PC-9 (cell line): ENCODE results near the gene SYNE1. TPM values are rescaled to one million over a fixed set of nuclear protein-coding genes. Genes with fewer than 3 reads are reported as not detected.

Experiments used
- BruUV-seq: library from RNA; stranded (reverse); fragments of 400-500 nt; replicated peaks from 2 replicates; lab custom pipeline; 2021; lab: Mats Ljungman, UMichigan
- CTCF ChIA-PET: fragments of 300-600 bp; sonication (Branson Sonifier 250); formaldehyde crosslinking; loops from one replicate; lab custom pipeline; 2022; ENCODE audit warnings: antibody characterized with exemption; lab: Charles Lee
- POLR2A ChIA-PET: fragments of 300-600 bp; sonication (Branson Sonifier 250); formaldehyde crosslinking; loops from one replicate; lab custom pipeline; 2022; ENCODE audit warnings: antibody characterized with exemption; ENCODE audit not compliant: unreplicated experiment; lab: Charles Lee
- DNase-seq, 2 experiments: peaks; one replicate each; pipeline versions ENCODE4 v3.0.0 to v3.0.0-alpha.2; 2015 to 2022; ENCODE audit warnings: mixed read lengths in 1 of 2
- H2AFZ ChIP-seq: fragments of 200-600 bp; sonication (generic); 2 replicates; pipeline ENCODE4 v1.8.1; 2017; ENCODE audit warnings: antibody characterized with exemption
- H3F3A ChIP-seq: fragments of 200-600 bp; sonication (generic); 2 replicates; pipeline ENCODE4 v1.8.1; 2017; ENCODE audit warnings: antibody characterized with exemption, mild to moderate bottlenecking, low read depth; ENCODE audit not compliant: insufficient read depth
- H3K27ac ChIP-seq: fragments of 200-600 bp; sonication (generic); 2 replicates; pipeline ENCODE4 v1.6.1; 2016; ENCODE audit warnings: mixed run types
- H3K27me3 ChIP-seq: fragments of 200-600 bp; sonication (generic); 2 replicates; pipeline ENCODE4 v1.6.1; 2016; ENCODE audit warnings: low read depth, mixed run types; ENCODE audit not compliant: insufficient read depth
- H3K36me3 ChIP-seq: fragments of 200-600 bp; sonication (generic); 2 replicates; pipeline ENCODE4 v1.6.1; 2016; ENCODE audit warnings: low read depth, mixed run types
- H3K4me1 ChIP-seq: fragments of 200-600 bp; sonication (generic); replicated peaks from 2 replicates; pipeline ENCODE4 v1.6.1; 2016; ENCODE audit warnings: mixed run types; ENCODE audit not compliant: insufficient read depth
- H3K4me2 ChIP-seq: fragments of 200-600 bp; sonication (generic); 2 replicates; pipeline ENCODE4 v1.6.1; 2017; ENCODE audit warnings: mixed run types
- H3K4me3 ChIP-seq: fragments of 200-600 bp; sonication (generic); 2 replicates; pipeline ENCODE4 v1.6.1; 2016; ENCODE audit warnings: mixed run types
- H3K79me2 ChIP-seq: fragments of 200-600 bp; sonication (generic); 2 replicates; pipeline ENCODE4 v1.6.1; 2017; ENCODE audit warnings: low read depth, mixed run types
- H3K9me2 ChIP-seq: fragments of 200-600 bp; sonication (generic); 2 replicates; pipeline ENCODE4 v1.8.1; 2017; ENCODE audit warnings: mild to moderate bottlenecking; ENCODE audit not compliant: insufficient read depth
- H3K9me3 ChIP-seq: fragments of 200-600 bp; sonication (generic); 2 replicates; pipeline ENCODE4 v1.8.1; 2016; ENCODE audit warnings: low read depth; ENCODE audit not compliant: insufficient read depth
- H4K20me1 ChIP-seq: fragments of 200-600 bp; sonication (generic); 2 replicates; pipeline ENCODE4 v1.8.1; 2017; ENCODE audit not compliant: insufficient read depth
- EZH2 ChIP-seq: fragments of 200-600 bp; sonication (generic); IDR thresholded peaks from 2 replicates; pipeline ENCODE4 v1.8.0; 2017; ENCODE audit warnings: antibody characterized with exemption, low read depth
- intact Hi-C: fragments of 100-400 bp; cut with micrococcal nuclease; formaldehyde crosslinking; loops from one replicate; pipeline ENCODE4 v1.10.0; 2022; ENCODE audit not compliant: unreplicated experiment
- total RNA-seq: library from RNA; stranded (reverse); gene quantifications from 2 replicates; pipeline ENCODE4 v1.2.3, GENCODE V29; 2021
- TF ChIP-seq, protein P1 (sequence below): fragments of 200-600 bp; sonication (generic); conservative IDR thresholded peaks from 2 replicates; pipeline ENCODE4 v1.6.1; 2017; ENCODE audit warnings: mixed run types, antibody characterized with exemption, mild to moderate bottlenecking, moderate library complexity

SYNE1 gene
- total RNA-seq, 1 experiment from 2014 or later, result 13.4 TPM

DNA sequence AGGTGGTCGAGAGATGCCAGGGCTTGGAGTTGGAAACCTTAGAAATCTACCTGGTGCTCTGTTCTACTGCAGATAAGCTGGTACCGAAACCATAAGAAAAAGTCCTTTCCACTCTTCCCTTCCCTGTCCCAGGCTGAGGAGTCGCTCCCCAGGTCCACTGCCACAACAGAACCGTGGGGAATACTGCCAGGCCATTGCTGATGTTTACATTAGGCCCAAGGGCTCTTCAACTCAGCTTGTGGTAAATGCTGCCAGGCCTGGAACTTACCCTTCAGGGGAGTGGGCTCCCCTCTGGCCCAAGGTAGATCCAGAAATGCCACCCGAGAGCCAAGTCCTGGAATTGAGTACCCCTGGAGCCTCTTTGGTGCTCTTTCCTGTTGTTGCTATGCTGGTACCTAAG lies 441.3 kb downstream of the SYNE1 start:
- intact Hi-C loops, result no loop called here
- DNase-seq, result no peak

DNA sequence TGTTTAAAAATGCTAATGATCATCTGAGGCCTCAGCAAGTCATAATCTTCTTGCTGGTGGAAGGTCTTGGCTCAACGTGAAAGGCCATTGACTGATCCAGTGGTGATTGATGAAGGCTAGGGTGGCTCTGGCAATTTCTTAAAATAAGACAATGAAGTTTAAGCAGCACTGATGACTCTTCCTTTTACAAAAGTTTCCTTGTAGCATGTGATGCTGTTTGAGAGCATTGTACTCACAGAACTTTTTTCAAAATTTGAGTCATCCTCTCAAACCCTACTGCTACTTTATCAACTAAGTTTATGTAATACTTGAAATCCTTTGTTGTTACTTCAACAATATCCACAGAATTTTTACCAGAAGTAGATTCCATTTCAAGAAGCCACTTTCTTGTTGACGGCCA lies 447.4 kb downstream of the SYNE1 start:
- no peaks in the 10 kb centered on the region for H3K36me3 ChIP-seq
- no TSS peak for BruUV-seq
- H3K4me2 ChIP-seq, result no peak overlapping the region
- no peak overlapping the region for H3K27ac ChIP-seq
- no peaks in the 10 kb centered on the region for H3K79me2 ChIP-seq
- DNase-seq, result no peak
- H3K4me3 ChIP-seq, result no peak overlapping the region
- no peaks in the 10 kb centered on the region for H4K20me1 ChIP-seq
- no peaks in the 10 kb centered on the region for H3K9me2 ChIP-seq
- no peak overlapping the region for H2AFZ ChIP-seq
- no peaks in the 10 kb centered on the region for H3K27me3 ChIP-seq
- no peaks in the 10 kb centered on the region for H3F3A ChIP-seq
- intact Hi-C loops, result no loop called here
- CTCF ChIA-PET, result no interaction called here
- H3K4me1 ChIP-seq, result no peaks in the 10 kb centered on the region
- no peaks in the 10 kb centered on the region for H3K9me3 ChIP-seq
- TF ChIP-seq EZH2, result no peak
- TF ChIP-seq, protein P1, sequence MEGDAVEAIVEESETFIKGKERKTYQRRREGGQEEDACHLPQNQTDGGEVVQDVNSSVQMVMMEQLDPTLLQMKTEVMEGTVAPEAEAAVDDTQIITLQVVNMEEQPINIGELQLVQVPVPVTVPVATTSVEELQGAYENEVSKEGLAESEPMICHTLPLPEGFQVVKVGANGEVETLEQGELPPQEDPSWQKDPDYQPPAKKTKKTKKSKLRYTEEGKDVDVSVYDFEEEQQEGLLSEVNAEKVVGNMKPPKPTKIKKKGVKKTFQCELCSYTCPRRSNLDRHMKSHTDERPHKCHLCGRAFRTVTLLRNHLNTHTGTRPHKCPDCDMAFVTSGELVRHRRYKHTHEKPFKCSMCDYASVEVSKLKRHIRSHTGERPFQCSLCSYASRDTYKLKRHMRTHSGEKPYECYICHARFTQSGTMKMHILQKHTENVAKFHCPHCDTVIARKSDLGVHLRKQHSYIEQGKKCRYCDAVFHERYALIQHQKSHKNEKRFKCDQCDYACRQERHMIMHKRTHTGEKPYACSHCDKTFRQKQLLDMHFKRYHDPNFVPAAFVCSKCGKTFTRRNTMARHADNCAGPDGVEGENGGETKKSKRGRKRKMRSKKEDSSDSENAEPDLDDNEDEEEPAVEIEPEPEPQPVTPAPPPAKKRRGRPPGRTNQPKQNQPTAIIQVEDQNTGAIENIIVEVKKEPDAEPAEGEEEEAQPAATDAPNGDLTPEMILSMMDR, result no peak
- POLR2A ChIA-PET, result no interaction called here

More for the DNA sequence above, 441.3 kb downstream of the SYNE1 start:
- ChIA-PET CTCF (no interaction called here), POLR2A (no interaction called here)
- Histone ChIP-seq H3K4me3 (no peak overlapping the region), H3F3A (no peaks in the 10 kb centered on the region), H4K20me1 (no peaks in the 10 kb centered on the region), H2AFZ (no peak overlapping the region), H3K79me2 (no peaks in the 10 kb centered on the region), H3K9me3 (no peaks in the 10 kb centered on the region), H3K36me3 (no peaks in the 10 kb centered on the region), H3K4me2 (no peak overlapping the region), H3K27me3 (no peaks in the 10 kb centered on the region), H3K4me1 (no peaks in the 10 kb centered on the region), H3K27ac (no peak overlapping the region), H3K9me2 (no peaks in the 10 kb centered on the region; the same call in 1 of the 2 replicates)
- BruUV-seq, result no TSS peak
- TF ChIP-seq, protein P1, result no peak
- TF ChIP-seq EZH2, result no peak

DNA sequence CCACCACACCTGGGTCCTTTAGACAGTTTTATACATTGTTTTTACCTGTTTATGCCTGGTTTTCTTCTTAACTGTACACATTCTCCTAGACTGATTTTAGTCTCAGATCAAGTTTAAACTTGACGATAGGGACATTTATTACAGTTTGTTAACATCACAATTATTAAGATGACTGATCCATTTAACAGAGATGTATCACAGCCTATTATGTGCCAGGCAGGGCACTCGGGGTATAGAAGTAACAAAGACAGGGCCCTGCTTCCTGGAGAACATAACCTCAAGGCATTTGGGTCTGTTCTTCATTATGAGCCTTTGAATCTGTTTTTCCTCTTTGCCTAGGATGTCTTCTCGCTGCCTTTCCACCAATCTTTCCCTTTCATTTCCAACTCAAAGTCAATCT lies 449.2 kb downstream of the SYNE1 start:
- no peak overlapping the region for H2AFZ ChIP-seq
- H3F3A ChIP-seq, result no peaks in the 10 kb centered on the region
- H3K4me1 ChIP-seq, result no peaks in the 10 kb centered on the region
- no peaks in the 10 kb centered on the region for H3K9me3 ChIP-seq
- BruUV-seq, result no TSS peak
- TF ChIP-seq EZH2, result no peak
- TF ChIP-seq, protein P1, result no peak
- CTCF ChIA-PET, result no interaction called here
- H3K79me2 ChIP-seq, result no peaks in the 10 kb centered on the region
- H3K4me3 ChIP-seq, result no peak overlapping the region
- intact Hi-C loops, result no loop called here
- POLR2A ChIA-PET, result interaction anchor here (0.6 kb wide), 1 partner anchor 16 kb away, joined by 5 read pairs; no protein-coding TSS in a partner anchor
- H3K4me2 ChIP-seq, result no peak overlapping the region
- H3K27me3 ChIP-seq, result no peaks in the 10 kb centered on the region
- H3K36me3 ChIP-seq, result no peaks in the 10 kb centered on the region
- H3K9me2 ChIP-seq, result no peaks in the 10 kb centered on the region
- H3K27ac ChIP-seq, result no peak overlapping the region
- no peak for DNase-seq
- H4K20me1 ChIP-seq, result no peaks in the 10 kb centered on the region
